Activated gamma-delta T cell treated with anti-CD3 and anti-CD28 coated beads, Interleukin-2, amount 50 U/mL, for 16 hours (primary cell): ENCODE results near the gene EIF3D.

ENCODE experiments used
- DNase-seq: peaks from one replicate; pipeline ENCODE4 v3.0.0-alpha.2; 2020; ENCODE audit warnings: low read depth

The EIF3D gene, protein sequence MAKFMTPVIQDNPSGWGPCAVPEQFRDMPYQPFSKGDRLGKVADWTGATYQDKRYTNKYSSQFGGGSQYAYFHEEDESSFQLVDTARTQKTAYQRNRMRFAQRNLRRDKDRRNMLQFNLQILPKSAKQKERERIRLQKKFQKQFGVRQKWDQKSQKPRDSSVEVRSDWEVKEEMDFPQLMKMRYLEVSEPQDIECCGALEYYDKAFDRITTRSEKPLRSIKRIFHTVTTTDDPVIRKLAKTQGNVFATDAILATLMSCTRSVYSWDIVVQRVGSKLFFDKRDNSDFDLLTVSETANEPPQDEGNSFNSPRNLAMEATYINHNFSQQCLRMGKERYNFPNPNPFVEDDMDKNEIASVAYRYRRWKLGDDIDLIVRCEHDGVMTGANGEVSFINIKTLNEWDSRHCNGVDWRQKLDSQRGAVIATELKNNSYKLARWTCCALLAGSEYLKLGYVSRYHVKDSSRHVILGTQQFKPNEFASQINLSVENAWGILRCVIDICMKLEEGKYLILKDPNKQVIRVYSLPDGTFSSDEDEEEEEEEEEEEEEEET

DNA sequence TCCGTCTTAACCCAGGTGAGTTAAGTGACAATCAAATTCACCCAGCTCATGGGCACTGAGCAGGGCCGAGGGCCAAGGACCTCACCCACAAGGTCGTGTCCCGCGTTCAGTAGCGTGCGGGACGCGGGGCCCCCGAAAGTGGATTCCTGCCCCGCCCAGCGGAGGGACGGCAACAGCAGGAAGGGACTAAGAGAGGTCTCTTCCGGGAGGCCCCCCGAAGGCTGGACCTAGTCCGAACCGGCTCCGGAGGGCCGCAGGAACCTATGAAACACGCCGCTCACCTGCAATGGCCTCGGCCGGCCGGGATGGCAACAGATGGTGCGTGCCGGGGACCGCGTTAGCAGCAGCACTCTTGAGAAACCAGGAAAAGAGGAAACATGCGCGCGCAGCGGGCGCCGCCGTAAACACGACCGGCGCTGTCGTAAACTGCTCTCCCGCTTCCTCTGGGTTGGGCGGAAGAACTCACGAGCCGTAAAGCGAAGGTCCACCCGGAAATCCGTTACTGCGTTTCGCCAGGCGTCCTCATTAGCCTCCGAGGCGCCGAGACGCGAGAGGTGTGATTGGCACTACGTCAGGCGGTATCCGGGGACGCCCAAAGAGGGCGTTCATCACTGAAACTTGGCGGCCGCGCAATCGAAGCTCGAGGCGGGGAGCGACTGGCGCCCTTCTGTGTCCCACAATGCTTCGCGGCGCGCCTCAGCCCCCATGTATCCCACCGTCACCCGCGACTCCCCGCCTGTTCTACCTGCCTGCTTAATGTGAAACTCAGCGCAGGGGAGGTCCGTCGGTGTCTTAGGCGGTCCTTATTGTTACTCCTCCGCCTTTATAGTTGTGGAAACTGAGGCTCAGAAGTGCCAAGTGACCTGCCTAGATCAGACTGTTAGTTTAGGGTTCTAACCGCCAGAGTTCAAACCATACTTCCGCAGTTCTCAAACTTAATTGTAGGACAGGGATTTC is at the start of gene EIF3D:
Gene EIF3D (minus strand): TSS at position 372 of the 957 bp plus-strand sequence. CDS start 3,045 bp downstream, outside the sequence.
- peak; percentile 97 for DNase-seq

DNA sequence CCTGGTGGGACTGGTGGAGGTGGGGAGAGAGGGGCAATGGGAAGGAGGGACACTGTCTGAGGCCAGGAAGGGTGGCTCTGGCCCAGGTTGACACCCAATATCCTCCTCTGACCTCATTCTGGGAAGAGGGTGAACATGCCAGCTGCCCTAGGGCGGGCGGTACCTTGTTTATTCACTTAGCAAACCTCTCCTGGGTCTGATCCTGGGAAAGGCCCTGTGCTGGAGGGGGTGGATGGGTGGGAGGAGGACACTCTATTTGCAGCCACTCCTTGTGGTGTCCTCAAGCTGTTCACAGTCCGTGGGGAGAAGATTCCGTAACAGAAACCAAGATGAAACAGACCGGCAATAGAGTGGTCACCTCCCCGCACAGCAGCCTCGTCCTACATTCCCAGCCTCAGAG is 49.7 kb upstream of the EIF3D start:
- DNase-seq = no peak

DNA sequence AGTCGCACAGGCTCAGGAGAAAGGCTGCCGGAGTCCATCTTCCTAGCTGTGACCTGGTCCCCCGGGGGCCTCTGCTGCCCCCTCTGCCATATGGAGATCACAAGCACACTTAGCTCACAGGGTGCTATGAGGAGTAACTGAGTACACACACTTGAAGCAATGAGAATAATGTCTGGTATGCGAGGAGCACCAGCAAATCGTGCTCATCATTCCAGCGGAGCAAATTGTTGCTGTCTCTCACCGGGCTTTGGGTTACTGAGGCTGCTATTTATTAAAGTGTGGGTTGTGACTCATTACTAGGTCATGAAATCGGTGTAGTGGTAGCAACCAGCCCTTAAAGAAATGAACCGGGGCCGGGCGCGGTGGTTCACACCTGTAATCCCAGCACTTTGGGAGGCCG is 48.1 kb upstream of the EIF3D start:
- DNase-seq = no peak

DNA sequence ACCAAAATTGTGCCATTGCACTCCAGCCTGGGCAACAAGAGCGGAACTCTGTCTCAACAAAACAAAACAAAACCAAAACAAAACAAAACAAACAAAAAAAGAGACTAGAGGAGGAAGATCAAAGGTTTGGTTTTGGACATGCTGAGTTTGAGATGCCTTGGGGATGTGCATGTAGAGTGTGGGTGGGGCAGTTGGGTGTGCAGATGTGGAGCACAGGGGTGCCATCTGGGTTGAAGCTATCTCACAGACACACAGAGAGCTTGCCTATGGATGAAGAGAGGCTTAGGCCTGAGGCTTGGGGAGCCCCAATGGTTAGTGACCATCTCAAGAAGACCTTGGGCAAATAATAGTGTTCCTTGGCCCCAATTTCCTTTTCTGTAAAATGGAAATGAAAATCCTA is 45.8 kb upstream of the EIF3D start:
- DNase-seq = no peak

DNA sequence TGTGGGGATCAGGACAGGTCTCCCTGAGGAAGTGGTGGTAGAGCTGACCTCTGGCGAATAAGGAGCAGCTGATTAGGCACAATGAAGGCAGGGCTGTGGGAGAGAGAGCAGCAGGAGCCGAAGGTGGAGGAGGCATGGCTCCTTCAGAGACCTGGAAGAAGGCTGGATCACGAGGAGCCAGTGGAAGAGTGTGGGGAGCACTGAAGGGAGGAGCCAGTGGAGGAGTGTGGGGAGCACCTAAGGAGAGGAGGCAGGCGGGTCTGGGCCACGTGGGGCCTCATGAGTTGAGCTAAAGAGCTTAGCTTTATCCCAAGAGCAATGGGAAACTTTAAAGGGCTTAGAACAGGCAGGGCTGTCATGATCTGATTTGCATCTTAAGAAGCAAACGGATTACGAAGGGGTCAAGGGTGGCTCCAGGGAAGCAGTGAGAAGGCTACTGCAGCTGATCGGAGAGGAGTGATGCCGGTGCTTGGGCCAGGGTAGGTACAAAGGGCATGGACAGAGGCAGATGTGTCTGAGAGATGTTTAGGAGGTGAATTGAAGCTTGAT is 44.9 kb upstream of the EIF3D start:
- no peak for DNase-seq

DNA sequence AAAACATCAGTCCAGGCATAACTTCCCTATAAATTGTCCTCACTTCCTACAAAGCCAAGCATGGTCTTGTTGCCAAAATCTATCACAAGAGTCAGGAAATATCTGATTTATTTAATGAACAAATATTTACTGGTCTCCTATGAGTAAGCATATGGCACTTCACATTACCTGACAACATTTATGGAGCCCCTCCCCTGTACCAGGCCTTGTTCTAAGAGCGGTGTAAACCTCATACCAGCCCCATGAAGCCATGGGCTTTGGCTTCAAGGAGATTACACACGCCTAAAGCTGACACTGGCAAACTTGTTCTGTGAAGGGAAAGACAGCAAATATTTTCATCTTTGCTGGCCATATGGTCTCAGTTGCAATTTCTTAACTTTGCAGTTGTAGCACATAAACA is 43.0 kb upstream of the EIF3D start:
- no peak for DNase-seq

DNA sequence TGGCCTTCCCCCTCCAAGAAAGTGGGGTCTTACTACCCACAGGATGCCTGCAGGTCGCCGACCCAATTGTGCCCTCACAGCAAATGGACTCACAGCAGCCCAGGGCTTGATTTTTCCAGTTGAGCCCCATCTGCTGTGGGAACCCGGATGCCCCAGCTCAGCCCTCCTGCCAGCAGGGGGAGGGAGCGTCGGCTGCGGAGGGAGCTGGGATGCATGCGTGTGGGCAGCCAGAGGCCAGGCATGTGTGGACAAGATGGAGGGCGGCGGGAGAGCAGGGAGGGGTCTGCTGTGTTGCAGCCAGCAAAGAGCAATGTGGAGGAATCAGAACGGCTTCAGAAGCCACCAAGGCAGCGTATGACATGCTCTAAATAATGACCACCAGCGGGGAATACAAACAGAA is 41.0 kb upstream of the EIF3D start:
- DNase-seq = no peak

DNA sequence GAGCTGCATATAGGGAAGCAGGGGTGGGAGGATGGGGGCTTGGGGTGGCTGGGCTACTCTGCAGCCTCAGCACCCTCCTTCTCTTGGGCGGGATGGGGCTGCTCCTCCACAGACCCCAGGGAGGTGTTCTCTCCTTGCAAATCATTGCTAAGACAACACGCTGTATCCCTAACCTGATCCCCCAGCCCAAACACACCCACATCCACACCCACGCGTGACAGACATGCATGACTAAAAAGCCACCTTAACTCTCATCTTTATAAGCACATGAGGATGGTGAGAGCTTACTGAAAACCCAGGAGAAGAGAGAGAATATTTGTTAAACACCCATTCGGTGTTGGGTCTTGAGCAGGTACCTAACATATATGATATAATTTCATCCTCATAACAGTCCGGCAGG is 39.9 kb upstream of the EIF3D start:
- DNase-seq = no peak

DNA sequence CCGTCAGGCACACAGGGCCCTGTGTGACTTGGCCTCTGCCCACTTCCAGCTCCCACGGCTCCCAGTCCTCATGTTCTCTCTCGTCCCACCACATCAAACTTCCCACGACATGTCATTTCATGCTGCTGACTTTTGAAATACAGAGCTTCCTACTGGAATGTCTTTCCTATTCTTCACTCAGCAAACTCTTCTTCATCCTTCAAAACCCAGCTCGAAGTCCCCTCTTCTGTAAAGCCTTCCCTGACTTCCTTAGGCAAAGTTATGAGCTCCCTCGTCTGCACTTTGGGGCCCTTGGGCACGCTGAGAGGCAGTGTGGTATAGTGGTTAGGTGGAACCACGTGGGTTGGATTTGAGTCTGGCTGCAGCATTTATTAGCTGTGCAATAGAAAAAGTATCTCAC is 37.8 kb upstream of the EIF3D start:
- DNase-seq = no peak

DNA sequence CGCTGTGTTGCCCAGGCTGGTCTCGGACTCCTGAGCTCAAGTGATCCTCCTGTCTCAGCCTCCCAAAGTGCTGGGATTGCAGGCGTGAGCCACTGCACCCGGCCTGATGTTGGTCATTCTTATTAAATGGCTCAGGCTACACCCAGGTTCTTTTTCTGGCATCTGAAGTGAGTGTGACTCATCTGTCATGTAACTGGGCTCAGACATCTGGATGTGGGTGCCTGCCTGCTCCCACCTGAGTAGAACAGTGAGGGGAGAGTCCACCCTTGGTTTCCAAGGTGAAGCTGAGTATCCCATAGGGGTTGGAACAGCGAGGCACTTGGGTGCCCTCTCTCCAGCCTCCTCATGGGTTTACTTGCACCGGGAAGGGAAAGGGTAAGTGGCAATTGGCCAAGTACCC is 36.7 kb upstream of the EIF3D start:
- no peak for DNase-seq

DNA sequence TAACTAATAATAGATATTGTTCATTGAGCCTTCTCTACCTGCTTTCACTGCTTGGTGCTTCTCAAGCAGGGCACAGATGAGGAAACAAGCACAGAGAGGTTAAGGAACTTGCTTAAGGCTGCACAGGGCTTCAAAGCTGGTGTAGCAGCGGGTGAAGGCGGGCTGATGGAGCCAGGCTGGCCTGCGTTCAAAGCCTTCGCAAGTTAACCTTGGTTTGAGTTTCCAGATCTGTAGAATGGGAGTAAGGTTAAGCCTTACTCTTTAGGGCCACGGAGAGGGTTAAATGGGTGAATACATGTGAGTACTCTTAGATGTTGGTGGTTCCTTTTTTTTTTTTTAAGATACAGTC is 36.2 kb upstream of the EIF3D start:
- DNase-seq = no peak

DNA sequence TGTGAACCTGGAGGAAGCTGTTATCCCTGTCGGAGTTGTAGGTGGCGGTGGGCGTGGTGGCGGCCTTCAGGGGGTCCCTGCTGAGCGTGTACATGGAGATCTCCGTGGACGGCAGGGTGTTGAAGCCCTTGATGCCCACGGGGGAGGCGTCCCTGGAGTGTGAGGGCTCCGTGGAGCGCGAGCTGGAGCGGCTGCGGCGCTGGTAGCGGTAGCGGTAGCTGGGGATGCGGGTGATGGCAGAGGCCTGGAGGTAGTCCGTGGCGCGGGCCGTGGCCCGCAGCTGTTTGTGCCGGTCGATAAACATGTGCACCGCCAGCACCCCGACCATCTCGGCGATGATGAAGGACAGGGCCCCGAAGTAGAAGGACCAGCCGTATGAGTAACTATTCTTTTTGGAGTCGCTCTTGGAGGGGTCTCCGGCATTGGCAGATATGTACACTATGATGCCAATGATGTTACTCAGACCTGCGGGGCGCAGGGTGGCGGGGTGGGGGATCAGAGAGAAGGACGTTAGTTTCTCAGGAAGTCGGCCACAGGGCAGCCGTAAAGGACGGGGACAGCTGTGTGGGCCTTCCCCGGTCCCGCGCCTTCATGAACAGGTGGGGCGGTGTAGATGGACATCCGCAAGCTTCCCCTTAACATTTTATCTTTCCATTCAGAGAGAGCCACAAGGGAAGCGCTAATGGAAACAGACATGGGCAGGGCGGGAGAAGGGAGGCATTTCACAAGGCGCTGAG is 35.6 kb upstream of the EIF3D start:
- no peak for DNase-seq

DNA sequence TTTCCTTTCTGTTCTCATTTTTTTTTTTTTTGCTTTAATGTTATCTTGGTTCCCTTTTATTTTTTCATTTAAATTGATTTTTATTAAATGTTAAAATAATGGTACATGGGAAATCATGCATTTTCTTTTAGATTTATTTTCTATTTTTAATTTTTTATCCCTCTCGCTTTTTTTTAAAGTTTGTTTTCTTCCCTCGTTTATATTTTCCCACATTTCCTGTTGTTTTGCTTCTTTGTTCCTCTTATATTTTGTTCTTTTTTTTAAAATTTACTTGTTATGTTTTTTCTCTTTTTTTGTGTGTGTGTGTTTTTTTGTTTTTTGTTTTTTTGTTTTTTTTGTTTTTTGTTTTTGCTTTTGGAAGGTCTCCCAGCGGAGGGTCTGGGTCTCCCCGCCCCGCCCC is 34.9 kb upstream of the EIF3D start:
- DNase-seq = no peak

DNA sequence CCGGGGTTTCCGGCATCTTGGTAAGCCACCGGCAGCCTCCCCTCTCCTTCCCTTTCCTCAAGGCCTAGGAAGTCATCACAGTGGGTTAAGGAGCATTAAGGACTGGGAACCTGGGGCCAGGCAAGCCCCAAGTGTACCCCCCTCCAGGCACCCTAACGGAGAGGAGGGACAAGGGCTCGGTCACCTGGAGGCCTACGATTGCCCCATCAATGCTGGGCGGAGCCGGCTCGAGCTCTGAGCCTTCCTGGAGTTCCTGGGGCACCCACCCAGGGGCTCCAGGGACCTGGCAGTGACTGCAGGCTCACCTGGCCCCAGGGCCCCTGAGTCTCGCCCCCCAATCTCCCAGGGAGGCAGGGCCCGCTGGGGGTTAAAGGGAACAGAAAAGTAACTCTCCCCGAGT is 34.5 kb upstream of the EIF3D start:
- no peak for DNase-seq

DNA sequence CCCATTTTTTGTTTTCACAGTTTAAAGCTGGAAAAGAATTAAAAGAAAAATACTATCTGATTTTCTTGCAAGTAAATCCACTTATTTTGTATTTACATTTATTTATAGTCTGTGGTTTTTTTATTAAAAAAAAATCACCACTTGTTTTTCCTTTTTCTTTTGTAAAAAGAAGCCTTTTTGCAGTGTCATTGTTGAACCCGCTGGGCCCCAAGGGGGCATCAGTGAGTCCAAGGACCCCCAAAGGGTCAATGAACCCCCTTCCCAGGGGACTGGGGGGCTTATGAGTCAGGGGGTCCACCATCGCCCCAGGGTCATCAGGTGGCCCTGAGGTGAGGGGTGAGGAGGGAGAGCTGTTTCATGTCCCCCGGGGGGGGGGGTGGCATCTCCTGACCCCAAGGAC is 34.0 kb upstream of the EIF3D start:
- no peak for DNase-seq

DNA sequence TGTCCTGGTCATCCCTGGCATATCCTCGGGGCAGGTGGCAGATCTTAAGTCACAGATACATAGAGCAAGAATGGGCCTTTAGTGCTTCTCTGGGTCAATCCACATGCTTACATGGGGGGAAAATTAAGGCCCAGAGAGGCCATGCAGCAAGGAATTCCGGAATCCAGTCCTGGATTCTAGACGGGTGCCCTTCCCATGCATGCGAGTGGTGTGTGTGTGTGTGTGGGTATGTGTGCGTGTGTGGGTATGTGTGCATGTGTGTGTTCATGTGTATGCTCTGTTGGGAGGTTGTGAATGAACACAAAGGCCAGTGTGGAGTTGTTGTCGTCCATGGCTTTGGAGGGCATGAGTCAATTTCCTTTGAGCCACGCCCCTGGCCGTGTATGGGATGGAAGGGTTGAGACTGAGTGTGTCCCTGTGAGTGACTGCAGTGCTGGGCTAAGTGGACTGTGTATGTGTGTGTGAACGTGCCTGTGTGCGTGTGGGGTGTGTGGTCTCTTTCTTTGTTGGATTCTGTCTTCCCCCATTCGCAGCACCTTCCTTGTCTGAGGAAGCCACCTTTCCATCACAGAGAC is 33.4 kb upstream of the EIF3D start:
- no peak for DNase-seq

DNA sequence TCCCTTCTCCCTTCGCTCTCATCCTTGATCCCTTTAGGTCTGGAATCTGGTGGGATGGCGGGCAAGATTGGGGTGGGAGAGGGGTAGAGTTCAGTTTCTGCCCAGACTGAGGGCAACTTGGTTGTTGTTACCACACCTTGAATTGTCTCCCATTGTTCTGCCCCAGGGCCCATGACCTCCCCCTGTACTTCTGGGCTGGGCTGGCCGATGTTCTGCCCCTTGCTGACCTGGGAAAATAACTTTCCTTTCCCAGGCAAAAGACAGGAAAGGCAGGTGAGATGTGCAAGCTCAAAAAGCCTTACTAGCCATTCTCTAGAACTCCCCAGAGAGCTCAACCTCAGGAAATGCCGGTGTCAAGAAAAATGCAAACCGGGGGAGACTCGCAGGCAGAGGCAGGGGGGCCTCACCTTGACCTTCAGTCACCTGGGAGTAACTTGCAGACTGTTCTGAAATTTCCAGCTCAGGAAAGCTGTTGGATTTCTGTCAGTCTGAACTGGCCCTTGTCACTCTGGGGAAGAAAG is 32.4 kb upstream of the EIF3D start:
- no peak for DNase-seq

DNA sequence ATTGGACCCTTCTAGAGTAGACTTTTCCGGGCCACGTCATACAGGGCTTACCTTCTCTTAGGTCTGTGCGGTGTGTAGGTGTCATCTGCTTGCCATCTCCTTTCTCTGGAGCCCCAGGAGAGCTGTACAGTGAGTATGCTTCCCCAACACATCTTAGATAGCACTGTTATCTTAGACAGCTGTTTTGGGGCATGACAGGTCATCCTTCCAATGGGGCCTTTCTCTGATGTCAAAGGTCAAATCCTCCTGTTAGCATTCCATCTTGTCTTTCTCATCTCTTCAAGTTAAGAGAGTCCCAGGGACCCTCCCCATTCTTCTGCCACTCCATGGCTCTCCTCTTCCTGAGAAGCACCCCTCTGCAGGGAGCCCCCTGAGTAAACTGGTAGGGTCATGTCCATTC is 31.0 kb upstream of the EIF3D start:
- no peak for DNase-seq

DNA sequence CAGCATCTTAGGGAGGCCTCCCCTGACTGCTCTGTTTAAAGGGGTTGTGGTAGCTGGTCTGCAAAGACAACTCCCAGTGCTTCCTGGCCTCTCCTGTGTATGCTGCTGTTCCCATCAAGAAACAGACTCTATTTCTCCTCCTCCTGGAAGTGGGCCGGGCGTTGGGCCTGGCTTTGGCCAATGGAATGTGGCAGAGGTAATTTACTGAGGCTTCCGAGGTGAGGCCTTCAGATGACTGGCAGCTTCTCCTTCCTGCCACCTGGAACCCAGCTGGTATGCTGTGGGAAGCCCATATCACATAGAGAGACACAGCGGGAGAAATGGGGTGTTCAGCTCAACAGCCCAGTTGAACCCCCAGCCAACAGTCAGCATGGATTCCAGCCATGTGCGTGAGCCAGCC is 25.1 kb upstream of the EIF3D start:
- DNase-seq = no peak

DNA sequence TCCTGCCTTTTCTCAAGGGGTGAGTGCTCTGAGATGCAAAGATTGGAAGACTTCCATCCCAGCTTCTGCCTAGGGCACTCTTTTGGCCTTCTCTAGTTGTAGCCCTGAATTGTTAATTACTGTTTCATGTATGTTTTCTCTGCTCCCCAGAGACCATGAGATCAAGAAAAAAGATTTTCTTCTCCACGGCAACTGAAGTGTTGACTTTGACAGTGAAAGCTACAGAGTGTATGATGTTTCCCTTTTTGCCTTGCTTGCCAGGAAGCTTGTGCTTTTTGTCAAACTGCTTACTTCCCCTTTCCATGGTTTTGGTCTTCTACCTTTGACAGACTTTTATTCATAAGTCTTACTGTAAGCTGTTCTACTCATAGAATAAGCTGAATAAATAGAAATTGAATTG is 23.3 kb upstream of the EIF3D start:
- DNase-seq = no peak

DNA sequence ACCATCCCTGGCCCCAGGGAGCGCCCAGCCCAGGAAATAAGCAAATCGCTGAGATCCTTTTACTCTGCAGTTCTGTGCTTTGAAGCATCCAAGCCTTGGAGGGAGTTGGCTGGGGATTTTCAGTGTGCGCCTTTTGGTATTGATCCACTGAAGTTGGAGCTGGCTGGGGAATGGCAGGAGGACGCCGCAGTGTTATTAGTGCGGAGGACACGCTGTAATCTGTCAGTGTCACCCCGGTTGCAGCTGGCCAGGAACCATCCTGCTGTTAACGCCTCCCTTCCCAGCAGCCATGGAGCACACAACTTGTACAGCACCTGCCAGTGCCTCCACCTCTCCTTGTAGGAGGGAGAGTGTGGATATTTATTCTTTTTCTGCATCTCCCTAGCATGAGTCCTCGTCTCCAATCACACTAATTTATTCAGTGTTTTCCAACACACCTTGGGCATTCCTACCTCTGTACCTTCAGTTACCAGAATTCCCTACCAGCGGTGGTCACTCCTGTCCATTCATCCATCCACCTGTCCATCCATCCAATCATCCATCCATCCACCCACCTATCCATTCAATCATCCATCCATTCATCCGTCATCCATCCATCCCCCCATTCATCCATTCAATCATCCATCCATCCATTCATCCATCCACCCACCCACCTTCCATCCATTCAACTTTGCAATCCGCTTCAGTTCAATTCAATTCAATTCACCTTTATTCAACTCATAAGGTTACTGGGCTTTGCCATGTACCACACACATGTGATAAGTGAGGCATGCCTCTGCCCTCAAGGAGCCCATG is 21.9 kb upstream of the EIF3D start:
- DNase-seq = no peak
